GM21367 (cell line): Measurements from ENCODE around the gene LPO.

Experiments used
- ATAC-seq: cut with Tn5 transposase; IDR thresholded peaks from one replicate; pipeline ENCODE4 v1.9.1; 2021; ENCODE audit not compliant: unreplicated experiment

The LPO gene

GRCh38 chr17:58302919-58303585, 64.7 kb downstream of the LPO start:
- ATAC-seq = no peak

GRCh38 chr17:58303971-58304749, 65.8 kb downstream of the LPO start:
- no peak for ATAC-seq

GRCh38 chr17:58304750-58305486, 66.5 kb downstream of the LPO start:
- no peak for ATAC-seq

GRCh38 chr17:58305626-58306025, 67.2 kb downstream of the LPO start:
- ATAC-seq = no peak

GRCh38 chr17:58306131-58306951, 68.0 kb downstream of the LPO start:
- ATAC-seq = no peak

- ATAC-seq = no peak
Observed at GRCh38 chr17:58307468-58308172, 69.2 kb downstream of the LPO start.

- no peak for ATAC-seq
Observed at GRCh38 chr17:58308173-58308984, 70.0 kb downstream of the LPO start.

GRCh38 chr17:58308985-58309917, 70.9 kb downstream of the LPO start:
- ATAC-seq = no peak

- ATAC-seq = no peak
Observed at GRCh38 chr17:58309918-58310259, 71.5 kb downstream of the LPO start.

- no peak for ATAC-seq
Observed at GRCh38 chr17:58310511-58311428, 72.4 kb downstream of the LPO start.

GRCh38 chr17:58311429-58311894, 73.1 kb downstream of the LPO start:
- no peak for ATAC-seq

GRCh38 chr17:58312021-58312630, 73.7 kb downstream of the LPO start:
- ATAC-seq = no peak

GRCh38 chr17:58312829-58313228, 74.4 kb downstream of the LPO start:
- ATAC-seq = no peak

- no peak for ATAC-seq
Observed at GRCh38 chr17:58313815-58314705, 75.7 kb downstream of the LPO start.

- no peak for ATAC-seq
Observed at GRCh38 chr17:58314706-58315015, 76.3 kb downstream of the LPO start.

GRCh38 chr17:58315281-58315711, 76.9 kb downstream of the LPO start:
- no peak for ATAC-seq
